ENCODE measurements around the gene SLC16A7.

Gene SLC16A7

GRCh38 chr12:59672273-59672672 lies 76.4 kb downstream of the SLC16A7 start:
- DNase-seq = no peak

- DNase-seq = no peak
These were observed 79.6 kb downstream of the SLC16A7 start for GRCh38 chr12:59675461-59675860.

GRCh38 chr12:59677857-59678256 lies 82.0 kb downstream of the SLC16A7 start:
- DNase-seq = no peak

GRCh38 chr12:59678759-59679411 lies 83.1 kb downstream of the SLC16A7 start:
- DNase-seq = no peak

- DNase-seq = no peak
These were observed 93.9 kb downstream of the SLC16A7 start for GRCh38 chr12:59689776-59690175.

GRCh38 chr12:59695379-59695778 lies 99.5 kb downstream of the SLC16A7 start:
- DNase-seq = no peak

- DNase-seq = no peak
These were observed 102.8 kb downstream of the SLC16A7 start for GRCh38 chr12:59698600-59698999.

GRCh38 chr12:59699421-59700152 lies 103.8 kb downstream of the SLC16A7 start:
- DNase-seq = no peak

- no peak for DNase-seq
These were observed 104.3 kb downstream of the SLC16A7 start for GRCh38 chr12:59700153-59700450.

- DNase-seq = no peak
These were observed 112.2 kb downstream of the SLC16A7 start for GRCh38 chr12:59708064-59708463.

- no peak for DNase-seq
These were observed 112.7 kb downstream of the SLC16A7 start for GRCh38 chr12:59708484-59708883.

GRCh38 chr12:59710004-59710628 lies 114.3 kb downstream of the SLC16A7 start:
- no peak for DNase-seq

GRCh38 chr12:59710964-59711363 lies 115.1 kb downstream of the SLC16A7 start:
- DNase-seq = no peak

GRCh38 chr12:59715434-59715833 lies 119.6 kb downstream of the SLC16A7 start:
- no peak for DNase-seq

GRCh38 chr12:59716043-59716442 lies 120.2 kb downstream of the SLC16A7 start:
- no peak for DNase-seq

- no peak for DNase-seq
These were observed 121.6 kb downstream of the SLC16A7 start for GRCh38 chr12:59717436-59717835.

- no peak for DNase-seq
These were observed 123.9 kb downstream of the SLC16A7 start for GRCh38 chr12:59719701-59720100.

GRCh38 chr12:59723520-59723919 lies 127.7 kb downstream of the SLC16A7 start:
- no peak for DNase-seq

- DNase-seq = no peak
These were observed 128.3 kb downstream of the SLC16A7 start for GRCh38 chr12:59724011-59724695.

- DNase-seq = no peak
These were observed 137.4 kb downstream of the SLC16A7 start for GRCh38 chr12:59733200-59733599.

- no peak for DNase-seq
These were observed 138.5 kb downstream of the SLC16A7 start for GRCh38 chr12:59734371-59734770.

- DNase-seq = no peak
These were observed 139.4 kb downstream of the SLC16A7 start for GRCh38 chr12:59735231-59735630.

GRCh38 chr12:59736359-59736758 lies 140.5 kb downstream of the SLC16A7 start:
- no peak for DNase-seq

GRCh38 chr12:59736786-59737185 lies 141.0 kb downstream of the SLC16A7 start:
- no peak for DNase-seq
